Thoracic aorta (tissue), 2 donors: ENCODE data around the gene DIAPH1. TPM values are rescaled to one million over a fixed set of nuclear protein-coding genes. Genes with fewer than 3 reads are reported as not detected.

Experiments
- ATAC-seq: fragments of 150-250 bp; one replicate; pipeline ENCODE4 v1.8.0; 2017; ENCODE audit warnings: low read depth; ENCODE audit not compliant: insufficient number of reproducible peaks, low FRiP score
- DNase-seq: peaks from one replicate; pipeline ENCODE4 v3.0.0-alpha.2; 2020; ENCODE audit warnings: low spot score
- H3K27ac ChIP-seq, 2 donors: fragments of 200-600 bp; sonication (generic); 1 replicate in 1 of 2; 2 replicates in 1 of 2; pipeline ENCODE4 v1.5.1; 2016; ENCODE audit warnings: mild to moderate bottlenecking in 2 of 2, moderate library complexity in 2 of 2
- H3K27me3 ChIP-seq: fragments of 200-600 bp; sonication (generic); replicated peaks from 2 replicates; pipeline ENCODE4 v1.6.0; 2016; ENCODE audit warnings: mild to moderate bottlenecking; ENCODE audit not compliant: insufficient read depth
- H3K36me3 ChIP-seq: fragments of 200-600 bp; sonication (generic); one replicate; pipeline ENCODE4 v1.5.1; 2016
- H3K4me1 ChIP-seq, 2 donors: fragments of 200-600 bp; sonication (generic); 1 replicate in 1 of 2; 2 replicates in 1 of 2; pipeline versions ENCODE4 v1.5.1 to v1.6.0; 2016; ENCODE audit warnings: low read depth in 2 of 2, mild to moderate bottlenecking in 1 of 2; ENCODE audit not compliant: control insufficient read depth in 1 of 2
- H3K4me3 ChIP-seq: fragments of 200-600 bp; sonication (generic); 2 replicates; pipeline ENCODE4 v1.5.1; 2016; ENCODE audit warnings: mild to moderate bottlenecking
- H3K9me3 ChIP-seq: fragments of 200-600 bp; sonication (generic); 2 replicates; pipeline ENCODE4 v1.5.1; 2016
- CTCF ChIP-seq: fragments of 200-600 bp; sonication (generic); IDR thresholded peaks from one replicate; pipeline ENCODE4 v1.5.1; 2019; ENCODE audit warnings: antibody characterized with exemption
- total RNA-seq, 2 donors: library from RNA; depleted of rRNA; stranded (reverse); fragments of >200 nt; gene quantifications; one replicate each; pipeline versions ENCODE4 v1.1.0 to v1.2.3, GENCODE V29; 2016

Gene DIAPH1
- total RNA-seq, 2 donors from 2014 or later: 91.0 to 93.1 TPM

DNA sequence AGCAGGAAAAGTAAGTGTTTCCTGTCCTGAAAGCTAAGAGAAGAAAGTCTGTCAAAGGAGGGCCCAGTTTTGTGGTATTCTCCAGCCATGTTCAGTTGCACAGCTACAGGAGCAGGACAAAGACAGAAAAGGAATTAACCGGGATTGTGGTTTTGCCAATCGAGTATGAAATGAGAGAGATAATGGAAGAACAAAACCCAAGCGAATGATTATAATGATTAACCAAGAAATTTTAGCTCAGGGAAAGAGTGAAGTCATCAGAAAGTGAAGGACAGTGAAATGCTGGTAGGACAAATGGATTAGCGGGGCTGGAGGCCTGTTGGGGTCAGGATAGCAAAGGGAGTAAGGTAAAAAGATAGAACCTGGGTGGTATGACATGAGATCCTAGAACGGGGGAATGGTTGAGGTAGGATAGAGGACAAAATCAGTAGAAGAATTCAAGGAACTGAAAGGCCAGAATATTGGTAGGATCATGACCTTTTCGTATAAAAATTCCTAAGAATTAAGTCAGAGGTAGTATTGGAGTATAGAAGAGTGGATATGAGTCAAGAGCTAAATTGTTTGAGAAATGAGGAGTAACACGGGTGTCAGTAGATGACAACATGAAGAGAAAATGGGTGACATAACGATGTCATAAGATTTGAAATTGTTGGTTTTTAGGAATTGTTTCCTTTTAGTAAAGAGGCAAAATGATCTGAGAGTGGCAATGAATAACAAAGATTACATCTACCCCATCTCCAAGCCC, 52.8 kb downstream of the DIAPH1 start:
- Histone ChIP-seq H3K4me1 (peaks cover 6 to 15% of the 10 kb centered on the region in 2 donors), H3K36me3 (no peaks in the 10 kb centered on the region), H3K27me3 (no peaks in the 10 kb centered on the region), H3K9me3 (no peaks in the 10 kb centered on the region), H3K27ac (no peak overlapping the region), H3K4me3 (no peak overlapping the region)
- DNase-seq (no peak), ATAC-seq (no peak)
- no peak for TF ChIP-seq CTCF

- H3K27ac ChIP-seq: peak overlapping the region; percentile 68 to 75
- peak; percentile 74 for ATAC-seq
- H3K27me3 ChIP-seq: no peaks in the 10 kb centered on the region
- no peaks in the 10 kb centered on the region for H3K36me3 ChIP-seq
- H3K9me3 ChIP-seq: no peaks in the 10 kb centered on the region
- H3K4me1 ChIP-seq: peaks cover 16 to 30% of the 10 kb centered on the region in 2 donors
- TF ChIP-seq CTCF: peak; percentile 93
- no peak overlapping the region for H3K4me3 ChIP-seq
- DNase-seq: peak; percentile 40
These were observed 54.5 kb downstream of the DIAPH1 start for GRCh38 chr5:141564216-141564692.

DNA sequence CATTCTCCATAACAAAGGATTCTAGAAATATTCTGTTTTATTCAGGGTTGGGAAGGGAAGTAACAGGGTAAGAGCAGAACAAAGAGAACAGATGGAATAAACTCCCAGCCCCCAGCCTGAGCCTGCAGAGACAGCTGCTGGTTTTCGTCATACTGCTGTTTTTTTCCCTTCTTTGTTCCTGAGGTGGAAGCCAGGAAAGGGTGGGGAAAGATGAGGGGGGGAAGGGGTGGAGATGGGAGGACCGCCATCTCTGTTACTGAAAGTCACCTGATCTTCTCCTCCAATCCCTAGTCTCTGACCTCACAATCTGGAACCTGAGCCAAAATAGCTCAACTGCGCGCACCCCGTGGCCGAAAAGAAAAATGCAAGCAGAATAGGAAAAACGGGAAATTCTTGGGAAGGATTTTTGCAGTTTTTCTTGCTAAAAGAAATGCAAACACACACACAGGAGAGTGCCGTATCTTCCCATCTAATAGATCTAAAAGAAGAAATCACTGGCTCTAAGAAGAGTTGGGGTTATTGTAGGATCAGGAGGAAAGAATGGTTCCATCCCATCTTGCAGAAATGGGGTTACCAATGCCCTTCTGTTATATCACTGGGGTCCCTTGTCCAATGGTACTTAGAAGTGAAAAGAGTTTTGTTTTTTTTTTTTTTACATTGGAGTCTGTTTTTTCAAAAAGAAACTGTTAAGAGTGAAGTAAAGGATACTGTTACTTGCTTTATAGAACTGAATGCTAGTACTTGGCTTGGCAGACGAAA, 57.9 kb downstream of the DIAPH1 start:
- DNase-seq (peak; percentile 65), ATAC-seq (peak; percentile 86)
- no peaks in the 10 kb centered on the region for H3K36me3 ChIP-seq
- H3K27ac ChIP-seq: peak overlapping the region; percentile 53 to 93
- peaks cover 19 to 35% of the 10 kb centered on the region in 2 donors for H3K4me1 ChIP-seq
- H3K27me3 ChIP-seq: no peaks in the 10 kb centered on the region
- TF ChIP-seq CTCF: peak; percentile 90
- H3K9me3 ChIP-seq: no peaks in the 10 kb centered on the region
- H3K4me3 ChIP-seq: peak overlapping the region; percentile 56

GRCh38 chr5:141560151-141560550, 58.6 kb downstream of the DIAPH1 start:
- Histone ChIP-seq H3K27me3 (no peaks in the 10 kb centered on the region), H3K36me3 (no peaks in the 10 kb centered on the region), H3K9me3 (no peaks in the 10 kb centered on the region), H3K27ac (peak overlapping the region; percentile 53 to 93), H3K4me1 (peaks cover 19 to 35% of the 10 kb centered on the region in 2 donors), H3K4me3 (peak overlapping the region; percentile 56)
- TF ChIP-seq CTCF: no peak
- no peak for ATAC-seq
- DNase-seq: no peak

DNA sequence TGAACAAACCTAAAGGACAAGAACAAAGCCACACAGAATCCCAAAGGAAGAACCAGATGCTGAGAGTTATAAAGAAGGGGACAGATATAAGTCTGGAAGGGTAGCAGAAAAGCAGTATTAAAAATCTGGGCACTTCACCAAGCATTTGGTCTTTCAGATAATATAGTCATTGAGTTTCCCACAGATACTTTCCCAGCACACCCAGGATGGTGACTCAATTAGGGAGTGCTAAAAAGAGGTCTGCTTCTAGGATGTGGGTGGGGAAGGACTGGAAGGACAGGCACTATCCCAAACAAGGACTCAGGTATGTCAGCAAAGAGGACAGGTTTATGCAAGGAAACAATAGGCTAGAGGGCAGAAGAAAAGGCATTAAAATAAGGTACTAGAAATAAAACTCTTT, 59.3 kb downstream of the DIAPH1 start:
- Histone ChIP-seq H3K4me3 (no peak overlapping the region), H3K4me1 (peaks cover 19 to 33% of the 10 kb centered on the region in 2 donors), H3K36me3 (no peaks in the 10 kb centered on the region), H3K27me3 (no peaks in the 10 kb centered on the region), H3K9me3 (no peaks in the 10 kb centered on the region), H3K27ac (peak overlapping the region; percentile 53 to 93)
- no peak for ATAC-seq
- DNase-seq: no peak
- no peak for TF ChIP-seq CTCF
